Inflammatory macrophage treated with lipopolysaccharide for 1 hour (primary cell): Measurements from ENCODE around the gene RAB17.

Experiments used
- DNase-seq, 2 donors: peaks; one replicate each; pipeline ENCODE4 v3.0.0-alpha.2; 2020 to 2022

RAB17 gene, protein sequence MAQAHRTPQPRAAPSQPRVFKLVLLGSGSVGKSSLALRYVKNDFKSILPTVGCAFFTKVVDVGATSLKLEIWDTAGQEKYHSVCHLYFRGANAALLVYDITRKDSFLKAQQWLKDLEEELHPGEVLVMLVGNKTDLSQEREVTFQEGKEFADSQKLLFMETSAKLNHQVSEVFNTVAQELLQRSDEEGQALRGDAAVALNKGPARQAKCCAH

DNA sequence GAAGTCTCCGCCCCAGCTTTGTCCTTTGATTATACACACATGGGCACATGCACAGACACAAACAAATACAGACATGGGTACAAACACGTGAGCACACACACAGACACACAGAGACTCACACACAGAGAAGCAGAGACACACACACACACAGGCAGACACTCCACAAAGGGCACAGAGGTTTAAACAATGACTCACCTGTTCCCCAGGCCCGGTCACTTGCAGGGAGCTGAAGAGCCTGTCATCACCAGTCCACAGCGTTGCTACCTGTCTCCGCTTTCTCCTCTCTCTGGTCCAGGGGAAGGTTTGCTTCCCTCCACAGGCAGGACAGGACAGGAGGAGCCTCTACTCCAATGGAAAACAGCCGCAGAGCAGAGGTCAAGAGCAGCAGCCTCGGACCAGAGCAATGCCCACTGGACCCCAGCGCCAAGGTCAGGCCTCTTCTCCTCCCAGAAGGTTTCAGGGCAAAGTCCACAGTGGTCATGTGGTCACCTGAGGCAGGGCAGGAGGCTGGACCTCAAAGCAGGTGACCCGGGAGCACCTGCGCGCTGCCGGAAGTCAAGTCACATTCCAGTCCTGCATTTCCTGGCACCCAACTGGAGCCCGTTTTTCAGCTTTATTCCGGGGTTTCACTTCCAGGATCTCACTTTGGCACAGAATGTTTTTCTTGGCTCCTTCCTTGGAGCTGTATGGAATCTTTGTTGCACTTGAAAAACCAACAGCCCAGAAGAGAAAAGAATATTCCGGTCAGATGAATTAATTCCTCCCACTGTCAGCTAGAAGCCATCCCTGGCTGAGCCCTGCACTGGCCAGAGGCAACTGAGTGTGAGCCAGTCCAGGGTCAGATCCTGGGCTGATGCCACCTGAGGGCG, at the start of gene RAB17:
TSS of gene RAB17 (minus strand) at position 463 of the 869 bp plus-strand sequence. CDS start 4,580 bp downstream, outside the sequence.
- DNase-seq: no peak

DNA sequence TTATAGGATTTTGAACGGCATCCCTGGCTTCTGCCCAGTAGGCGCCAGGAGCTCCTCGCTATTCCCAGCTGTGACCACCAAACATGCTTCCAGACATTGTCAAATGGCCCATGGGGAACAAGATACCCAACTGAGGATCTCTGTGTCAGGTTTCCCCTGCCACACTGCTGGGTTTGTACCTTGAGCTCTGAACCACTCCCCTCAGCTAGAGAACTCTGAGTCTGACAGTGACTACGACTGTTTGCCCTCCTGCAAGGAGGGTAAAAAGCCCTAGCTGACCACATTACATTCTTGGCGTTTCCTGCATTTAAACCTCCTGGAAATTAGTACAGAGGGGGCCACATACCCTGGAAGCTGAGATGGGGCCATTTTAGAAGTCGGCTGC, 49.3 kb upstream of the RAB17 start:
- DNase-seq: no peak

DNA sequence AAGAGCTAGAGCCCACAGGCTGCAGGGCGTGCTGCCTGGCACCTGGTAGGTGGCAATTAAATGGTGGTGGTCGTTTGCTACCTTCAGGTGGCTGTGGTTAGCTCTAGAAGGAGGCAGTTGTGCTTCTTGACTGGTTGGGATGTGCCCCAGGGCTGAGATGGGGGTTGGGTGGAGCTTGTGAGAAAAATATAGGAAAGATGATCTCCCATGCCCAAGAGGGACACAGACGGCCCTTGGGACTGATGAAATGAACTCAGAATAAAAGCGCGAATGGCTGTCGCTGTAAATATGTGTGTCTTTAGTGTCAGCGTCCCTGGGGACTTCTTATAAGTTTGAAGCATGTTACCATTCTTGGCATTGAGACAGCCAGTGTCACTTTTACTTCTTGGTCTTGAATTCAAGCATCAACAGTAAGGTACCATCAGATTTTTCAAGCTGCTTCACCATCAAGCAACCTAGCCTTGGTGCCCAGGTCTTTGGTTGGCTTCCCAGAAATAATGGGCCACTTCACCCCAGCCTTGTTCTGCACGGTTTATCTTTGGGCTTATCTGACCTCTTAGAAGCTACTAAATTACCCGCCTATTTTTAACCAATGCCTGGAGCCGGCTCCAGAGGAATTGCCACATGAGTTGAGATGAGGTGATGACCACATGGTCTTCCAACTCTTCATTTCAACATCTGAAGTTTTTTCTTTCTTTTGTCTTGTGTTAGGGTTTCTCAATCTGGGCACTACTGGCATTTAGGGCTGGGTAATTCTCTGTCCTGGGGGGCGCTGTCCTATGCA, 48.7 kb upstream of the RAB17 start:
- peak in 1 of 2 donors; percentile 55 for DNase-seq

DNA sequence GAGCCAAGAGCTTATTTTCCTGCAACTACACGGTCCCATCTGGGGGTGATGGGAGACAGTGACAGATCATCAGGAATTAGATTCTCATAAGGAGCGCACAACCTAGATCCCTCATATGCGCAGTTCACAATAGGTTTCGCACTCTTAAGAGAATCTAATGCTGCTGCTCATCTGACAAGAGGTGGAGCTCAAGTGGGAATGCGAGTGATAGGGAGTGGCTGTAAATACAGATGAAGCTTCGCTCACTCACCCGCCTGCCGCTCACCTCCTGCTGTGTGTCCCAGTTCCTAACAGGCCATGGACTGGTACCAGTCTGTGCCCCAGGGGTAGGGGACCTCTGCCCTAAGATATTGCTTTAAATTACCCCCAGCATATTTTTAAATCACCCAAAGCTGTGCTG, 47.6 kb upstream of the RAB17 start:
- DNase-seq: no peak

DNA sequence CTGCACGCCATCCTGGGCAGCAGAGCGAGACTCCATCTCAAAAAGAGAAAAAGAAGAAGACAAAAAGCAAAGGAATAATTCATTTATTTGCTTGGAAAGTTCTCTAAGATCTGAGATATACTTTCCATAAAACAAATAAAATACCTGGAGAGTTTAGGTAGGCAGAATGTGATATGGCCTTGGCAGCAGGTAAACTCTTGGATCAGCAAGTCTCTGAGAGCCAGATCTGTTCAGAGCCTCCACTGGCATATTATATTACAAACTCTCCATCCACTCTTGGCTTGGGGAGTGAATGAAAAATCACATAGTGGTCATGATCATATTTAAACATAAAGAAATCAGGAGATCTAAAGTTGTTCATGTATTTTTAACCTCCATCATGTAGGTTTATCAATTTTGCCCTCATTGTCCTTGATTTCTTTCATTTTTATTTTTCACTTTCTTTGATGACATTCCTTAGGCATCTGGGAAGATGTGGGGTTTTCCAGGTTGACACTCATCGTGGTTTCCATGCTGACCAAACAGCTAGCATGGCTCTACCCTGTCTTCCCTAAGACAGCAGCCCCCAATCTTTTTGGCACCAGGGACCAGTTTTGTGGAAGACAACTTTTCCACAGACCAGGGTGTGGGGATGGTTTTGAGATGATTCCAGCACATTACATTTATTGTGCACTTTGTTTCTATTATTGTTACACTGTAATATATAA, 47.0 kb upstream of the RAB17 start:
- no peak for DNase-seq

DNA sequence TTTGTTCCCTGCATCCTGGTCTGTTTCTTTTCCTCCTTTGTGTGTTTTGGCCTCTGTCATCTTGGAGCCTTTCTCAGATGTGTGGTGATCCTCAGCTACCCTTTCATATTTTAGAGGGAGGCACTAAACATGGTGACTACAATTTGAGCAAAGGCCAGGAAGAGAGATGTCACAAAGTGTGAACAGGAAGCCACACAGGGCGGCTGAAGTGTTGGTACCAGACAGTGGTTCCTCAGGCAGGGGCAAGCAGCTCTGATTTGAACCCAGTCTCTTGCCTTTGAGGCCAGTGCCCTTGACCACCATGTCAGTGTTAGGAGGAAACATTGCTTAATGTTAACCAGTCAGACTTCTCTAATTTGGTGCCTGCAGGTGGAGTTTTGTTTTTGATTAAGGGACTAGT, 46.0 kb upstream of the RAB17 start:
- DNase-seq: no peak

DNA sequence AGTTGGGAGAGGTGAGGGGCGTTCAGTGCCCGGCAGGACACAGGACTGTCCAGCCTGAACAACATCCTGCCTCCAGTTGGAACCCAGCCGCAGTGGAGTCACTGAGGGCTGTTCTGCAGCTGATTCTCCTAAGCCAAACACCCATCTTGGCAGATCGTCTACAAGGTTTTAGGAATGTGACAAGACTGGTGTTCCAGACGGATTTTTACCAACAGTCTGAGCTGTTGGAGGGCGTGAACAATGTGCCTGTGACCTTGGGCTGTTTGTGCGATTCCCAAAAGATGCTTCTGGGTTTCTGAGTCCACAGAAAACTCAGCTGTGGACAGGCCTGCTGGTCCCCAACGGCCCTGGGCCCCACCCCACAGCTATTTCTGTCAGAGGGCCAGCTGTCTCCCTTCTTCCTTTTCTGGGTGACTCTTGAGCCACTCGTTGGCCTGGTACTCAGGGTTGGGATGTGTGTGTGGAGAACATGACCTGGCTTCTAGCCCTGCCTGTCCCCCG, 42.6 kb upstream of the RAB17 start:
- no peak for DNase-seq

DNA sequence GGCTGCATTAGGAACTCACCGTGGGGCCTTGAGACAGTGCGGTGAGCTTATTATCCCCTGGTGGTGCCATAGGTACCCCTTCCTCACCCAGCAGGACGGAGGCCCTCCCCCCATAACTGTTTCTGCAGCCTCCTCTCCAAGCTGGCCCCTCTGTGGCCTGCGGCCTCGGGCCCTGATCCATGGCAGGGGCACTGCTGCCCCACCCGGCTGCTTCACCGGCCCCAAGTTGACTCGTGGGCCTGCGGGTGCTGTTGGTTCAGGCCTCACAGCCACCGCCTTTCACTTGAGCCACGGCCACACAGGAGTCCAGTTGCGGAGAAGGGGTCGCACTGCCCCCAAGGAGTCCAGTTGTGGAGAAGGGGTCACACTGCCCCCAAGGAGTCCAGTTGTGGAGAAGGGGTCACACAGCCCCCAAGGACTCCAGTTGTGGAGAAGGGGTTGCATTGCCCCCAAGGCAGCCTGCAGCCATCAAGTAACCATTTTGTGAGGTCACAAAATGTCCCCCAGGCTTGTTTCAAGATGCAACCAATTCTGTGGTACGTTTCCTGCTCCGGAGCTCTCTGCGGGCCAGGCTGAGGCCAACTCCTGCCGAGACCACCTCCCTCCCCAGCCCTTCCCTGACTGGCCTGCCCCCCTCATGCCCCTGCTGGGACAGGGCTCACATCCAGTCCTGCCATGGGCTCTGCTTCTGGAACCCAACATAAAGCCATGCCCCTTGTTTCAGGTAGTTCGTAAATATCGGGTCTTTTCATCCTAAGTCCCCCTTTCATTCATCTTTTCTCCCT, 41.5 kb upstream of the RAB17 start:
- DNase-seq: no peak

DNA sequence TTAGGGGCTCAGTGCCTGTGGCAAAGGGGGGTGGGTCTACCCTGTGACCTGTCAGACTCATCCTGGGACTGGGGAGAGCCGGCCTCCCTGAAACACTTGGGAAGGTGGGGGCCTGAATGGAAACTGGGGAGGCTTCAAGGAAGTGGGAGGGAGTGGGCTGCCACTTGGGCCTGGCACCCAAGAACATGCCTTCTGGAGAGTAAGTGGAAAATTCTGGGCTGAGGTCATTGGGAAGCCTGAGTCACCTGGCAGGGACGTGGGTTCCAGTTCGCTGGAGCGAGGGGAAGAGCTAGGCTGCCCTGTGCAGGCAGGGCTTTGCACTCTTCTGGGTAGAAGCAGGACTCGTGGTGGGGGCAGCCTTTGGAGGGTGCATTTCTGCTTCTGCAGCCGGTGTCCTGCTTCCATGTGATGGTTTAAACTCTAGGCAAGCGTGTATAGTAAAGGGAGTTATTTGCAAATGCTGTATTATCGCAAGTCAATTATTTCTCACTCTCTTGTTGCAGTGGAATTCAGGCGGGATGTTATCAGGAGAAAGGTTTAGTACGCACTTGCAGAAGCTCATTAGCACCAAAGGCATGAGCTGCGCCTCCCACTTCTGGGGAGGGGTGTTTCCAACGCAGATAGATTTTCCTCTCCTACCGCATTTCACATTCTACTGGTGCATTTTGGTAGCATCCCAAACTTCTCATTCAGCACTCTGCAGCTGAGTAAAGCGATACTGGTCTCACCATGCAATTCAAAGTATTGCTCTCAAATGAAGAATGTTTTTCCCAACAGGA, 40.7 kb upstream of the RAB17 start:
- DNase-seq: no peak

DNA sequence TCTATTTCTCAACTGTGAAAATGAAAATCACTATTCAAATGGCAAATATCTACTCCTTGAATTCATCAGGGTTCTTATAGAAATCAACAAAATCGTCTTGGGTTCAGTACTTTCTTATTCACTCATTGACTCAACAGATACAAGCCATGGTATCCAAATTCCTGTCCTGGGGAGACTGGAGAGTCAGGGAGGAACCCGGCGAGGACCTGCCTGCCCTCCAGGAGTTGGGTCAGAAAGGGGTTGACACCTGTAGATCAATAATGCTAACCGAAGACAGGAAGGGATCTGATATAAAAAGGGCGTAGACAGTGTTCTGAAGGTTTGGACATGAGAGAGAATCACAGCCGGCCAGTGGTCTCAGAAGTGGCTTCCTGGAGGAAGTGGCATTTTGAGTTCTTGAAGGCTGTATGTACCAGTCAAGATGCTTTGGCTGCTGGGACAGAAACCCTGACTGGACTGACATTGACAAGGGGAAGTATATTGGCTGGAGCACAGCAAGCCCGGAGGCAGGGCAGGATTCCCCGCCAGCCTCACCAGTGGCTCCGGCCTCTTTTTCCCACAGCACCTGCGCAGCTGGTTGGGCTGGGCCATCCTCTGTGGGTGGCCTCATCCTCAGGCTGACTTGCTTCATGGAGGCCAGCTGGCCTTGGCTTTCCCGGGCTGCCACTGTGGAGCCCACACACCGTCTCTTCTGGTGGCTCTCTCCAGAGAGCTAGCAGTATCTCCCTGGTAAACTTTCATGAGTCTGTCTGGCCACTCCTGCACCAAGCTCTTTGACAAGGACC, 39.9 kb upstream of the RAB17 start:
- DNase-seq: no peak

DNA sequence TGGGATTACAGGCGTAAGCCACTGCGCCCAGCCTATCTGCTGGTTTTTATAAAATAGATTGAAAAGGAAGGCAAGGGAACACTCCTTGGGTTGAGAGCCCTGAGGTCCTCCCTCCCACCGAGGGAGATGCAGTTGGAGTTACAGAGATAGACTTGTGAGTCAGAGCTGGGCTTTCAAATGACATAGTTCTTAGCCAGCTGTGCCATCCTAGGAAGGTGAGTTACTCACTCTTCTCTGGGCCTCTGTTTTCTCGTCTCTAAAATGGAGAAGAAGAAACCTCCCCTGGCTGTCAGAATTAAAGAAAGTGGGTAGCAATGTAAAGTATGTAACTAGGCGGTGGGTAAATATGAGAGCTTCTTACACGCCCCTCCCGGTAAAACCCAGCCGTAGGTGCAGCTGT, 39.2 kb upstream of the RAB17 start:
- DNase-seq: peak; percentile 44 to 68

DNA sequence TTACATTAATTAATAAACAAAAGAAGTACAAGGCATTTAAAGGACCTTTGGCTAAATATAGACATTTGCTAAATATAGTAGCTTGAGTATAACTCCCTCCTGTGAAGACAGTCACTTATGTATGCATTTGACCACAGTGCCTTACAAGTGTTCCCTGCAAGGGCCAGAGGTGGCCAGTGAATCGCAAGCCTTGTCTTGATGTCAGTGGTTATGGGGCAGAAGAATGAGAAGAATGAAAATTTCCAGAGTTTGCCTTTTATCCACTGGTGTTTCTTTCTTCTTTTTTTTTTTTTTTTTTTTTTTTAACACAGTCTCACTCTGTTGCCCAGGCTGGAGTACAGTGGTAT, 38.6 kb upstream of the RAB17 start:
- DNase-seq: no peak

DNA sequence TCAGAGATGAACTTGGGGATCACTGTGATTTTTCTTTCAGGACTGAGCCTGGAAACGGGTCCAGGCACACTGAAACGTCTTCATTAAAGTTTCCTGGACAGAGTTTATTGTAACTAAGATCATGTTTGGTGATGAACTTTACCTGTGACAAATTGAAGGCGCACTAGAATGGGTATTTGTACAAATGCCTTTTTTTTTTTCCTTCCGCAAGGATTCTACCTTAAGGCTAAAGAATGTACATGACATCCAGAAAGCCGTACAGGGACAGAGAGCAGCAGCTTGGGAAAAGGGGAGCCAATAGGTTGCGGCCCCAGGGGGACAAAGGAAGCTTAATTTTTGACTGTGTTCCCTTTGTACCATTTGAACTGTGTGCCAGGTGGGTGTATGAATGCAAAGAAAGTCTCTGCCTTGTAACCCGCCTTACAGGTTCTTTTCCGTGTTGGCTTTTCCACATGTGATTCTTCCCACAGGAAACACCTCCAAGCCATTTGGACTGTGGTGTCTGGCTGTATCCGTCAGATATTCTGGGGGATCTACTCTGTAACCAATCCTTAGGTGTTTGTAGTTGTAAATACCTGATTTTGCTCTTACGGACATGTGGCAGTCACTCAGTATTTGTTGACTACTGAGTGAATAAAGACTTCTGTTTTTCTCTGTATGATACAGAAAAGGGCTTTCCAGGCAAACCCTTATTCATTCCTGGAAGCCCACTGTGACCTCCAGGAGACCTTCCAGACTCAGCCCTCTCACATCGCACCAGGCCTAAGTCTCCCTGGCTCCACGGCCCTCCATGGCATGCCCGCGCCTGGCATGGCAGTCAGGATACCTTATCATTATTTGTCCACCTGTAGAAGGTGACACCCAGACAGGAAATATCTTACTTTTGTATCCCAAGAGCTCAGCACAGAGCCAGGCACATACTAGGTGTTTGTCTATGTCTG, 38.0 kb upstream of the RAB17 start:
- DNase-seq: no peak

DNA sequence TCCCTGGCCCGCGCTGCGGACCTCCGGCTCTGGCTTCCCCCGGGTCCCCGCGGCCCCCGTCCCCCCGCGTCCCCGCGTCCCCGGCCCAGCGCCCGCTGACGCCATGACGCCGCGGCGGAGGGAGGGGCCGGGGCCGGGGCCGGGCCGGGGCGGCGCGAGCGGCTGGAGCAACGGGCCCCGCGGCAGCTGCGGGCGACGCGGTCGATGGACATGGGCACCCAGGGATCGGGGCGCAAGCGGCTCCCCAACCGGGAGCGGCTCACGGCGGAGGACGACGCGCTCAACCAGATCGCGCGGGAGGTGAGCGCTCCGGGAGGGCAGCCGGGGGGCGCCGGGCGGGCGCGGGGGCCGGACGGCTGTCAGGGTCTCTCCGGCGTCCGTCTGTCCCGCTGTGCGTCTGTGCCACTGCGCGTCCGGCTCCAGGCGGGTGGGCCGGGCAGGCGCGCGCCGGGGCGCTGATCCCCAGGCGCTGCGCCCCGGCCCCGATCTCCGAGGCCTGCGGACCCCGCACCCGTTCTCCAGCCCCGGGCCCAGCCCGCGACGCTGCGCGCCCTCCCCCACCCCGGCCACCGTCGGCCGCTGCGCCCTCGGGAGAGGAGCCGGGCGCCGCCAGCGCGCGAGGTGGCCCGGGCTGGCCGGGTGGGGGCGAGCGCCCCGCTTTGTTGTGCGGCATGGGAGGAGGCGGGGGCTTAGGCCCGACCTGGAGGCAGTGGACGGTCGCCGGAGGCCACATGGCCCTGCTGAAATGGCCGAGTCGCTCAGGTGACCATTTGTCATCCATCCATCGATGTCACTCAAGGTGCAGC, 37.1 kb upstream of the RAB17 start, which contains the start of gene LRRFIP1:
TSS of gene LRRFIP1 (plus strand) at position 147 of the 806 bp plus-strand sequence. CDS start at position 205, 58 bp downstream.
- DNase-seq: peak in 1 of 2 donors; percentile 16

DNA sequence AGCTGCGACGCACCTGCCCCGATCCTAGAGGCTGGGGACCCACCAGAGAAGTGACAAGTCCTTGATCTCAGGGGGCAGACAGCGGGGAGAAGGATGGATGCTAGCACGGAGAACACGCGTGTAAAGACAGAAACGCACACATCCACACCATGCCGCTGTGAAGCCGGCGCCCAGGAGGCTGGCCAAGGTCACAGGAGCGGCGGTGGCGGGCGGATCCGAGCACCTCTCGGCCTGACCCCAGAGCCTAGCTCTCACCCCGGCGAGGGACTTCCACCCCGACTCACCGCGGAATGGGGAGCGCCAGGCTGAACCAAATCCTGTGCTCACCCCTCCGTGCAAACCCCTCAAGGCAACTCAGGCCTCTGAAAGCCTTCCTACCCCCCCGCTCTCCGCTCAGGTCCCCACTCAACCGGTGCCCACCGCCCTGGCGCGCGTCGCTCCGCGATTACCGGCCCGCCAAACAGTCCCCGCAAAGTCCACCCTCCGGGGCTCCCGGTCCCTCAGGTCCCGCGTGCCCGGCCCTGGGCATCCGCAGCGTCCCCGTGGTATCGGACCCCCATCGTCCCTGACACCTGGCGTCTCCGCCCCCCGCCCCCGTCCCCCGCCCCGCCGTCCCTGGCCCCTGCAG, 36.4 kb upstream of the RAB17 start:
- no peak for DNase-seq

DNA sequence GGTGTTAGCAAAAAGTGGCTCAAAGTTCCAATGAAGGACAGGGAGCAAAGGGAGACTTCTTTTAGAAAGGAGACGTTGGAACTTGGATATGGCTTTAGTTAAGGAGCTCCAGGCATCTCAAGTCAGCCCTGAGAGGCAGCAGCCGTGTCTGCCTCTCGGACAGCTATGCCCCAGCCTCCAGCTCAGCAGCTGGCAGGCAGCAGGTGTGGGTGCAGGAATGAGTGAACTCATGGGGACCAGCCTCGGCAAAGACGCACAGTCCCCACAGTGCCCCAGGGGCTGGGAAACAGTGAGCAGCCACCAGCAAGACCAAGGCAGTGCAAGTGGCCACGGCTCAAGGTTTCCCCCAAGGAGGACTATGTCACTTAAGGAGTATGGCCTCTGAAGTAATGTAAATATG, 35.2 kb upstream of the RAB17 start:
- DNase-seq: no peak

DNA sequence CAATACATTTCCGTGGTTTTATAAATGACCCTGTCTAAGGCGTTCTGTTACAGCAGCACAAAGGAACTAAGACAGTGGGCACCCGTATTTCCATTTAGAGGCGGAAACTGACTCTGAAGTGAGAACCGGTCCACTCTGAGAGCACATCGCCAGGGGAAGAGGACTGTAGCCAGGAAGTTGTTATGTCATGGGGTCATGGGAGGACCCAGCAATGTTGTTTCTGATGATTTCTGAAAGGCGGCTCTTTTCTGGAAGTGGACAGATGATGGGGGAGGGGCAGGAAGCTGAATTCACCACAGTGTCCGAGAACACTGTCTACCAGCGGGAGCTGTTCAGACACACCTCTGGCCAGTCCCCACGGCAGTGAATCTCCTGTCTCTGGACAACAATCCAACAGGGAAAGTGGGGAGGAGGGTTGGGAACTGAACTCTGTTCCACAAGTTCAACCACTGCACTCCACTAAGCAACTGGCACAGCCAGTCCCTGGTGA, 34.7 kb upstream of the RAB17 start:
- peak; percentile 44 to 55 for DNase-seq
